Mesendoderm (in vitro differentiated cells): ENCODE results near the gene OR51I1.
A peak's percentile ranks its signal among the peaks of the same experiment; 100 is the strongest.

Experiments
- DNase-seq: peaks from one replicate; pipeline ENCODE4 v3.0.0; 2013
- H2AK5ac ChIP-seq: 2 replicates; pipeline ENCODE4 v1.6.1; 2013; ENCODE audit warnings: low read length, inconsistent platforms
- H2BK120ac ChIP-seq: 2 replicates; pipeline ENCODE4 v1.6.1; 2013; ENCODE audit warnings: low read depth, mild to moderate bottlenecking, low read length, moderate library complexity, mixed read lengths
- H2BK15ac ChIP-seq: replicated peaks from 2 replicates; pipeline ENCODE4 v1.6.1; 2013; ENCODE audit warnings: low read depth, mild to moderate bottlenecking, moderate library complexity
- H2BK5ac ChIP-seq: 2 replicates; pipeline ENCODE4 v1.6.1; 2013; ENCODE audit warnings: low read length, inconsistent platforms
- H3K18ac ChIP-seq: 2 replicates; pipeline ENCODE4 v1.6.1; 2013; ENCODE audit warnings: mild to moderate bottlenecking, low read length, mixed read lengths
- H3K23ac ChIP-seq: one replicate; pipeline ENCODE4 v1.6.1; 2013; ENCODE audit warnings: low read length
- H3K27ac ChIP-seq: 2 replicates; pipeline ENCODE4 v1.5.1; 2013; ENCODE audit warnings: low read depth, mild to moderate bottlenecking, inconsistent platforms, low read length, moderate library complexity
- H3K27me3 ChIP-seq: 2 replicates; pipeline ENCODE4 v1.6.1; 2013; ENCODE audit warnings: low read length, control low read depth, mild to moderate bottlenecking, inconsistent platforms; ENCODE audit not compliant: insufficient read depth, poor library complexity
- H3K36me3 ChIP-seq: 2 replicates; pipeline ENCODE4 v1.6.1; 2013; ENCODE audit warnings: low read length, inconsistent platforms; ENCODE audit not compliant: control insufficient read depth, insufficient read depth
- H3K4ac ChIP-seq: one replicate; pipeline ENCODE4 v1.6.1; 2013; ENCODE audit warnings: low read depth, mild to moderate bottlenecking, low read length, moderate library complexity
- H3K4me1 ChIP-seq: 2 replicates; pipeline ENCODE4 v1.6.1; 2013; ENCODE audit warnings: low read depth, low read length, inconsistent platforms; ENCODE audit not compliant: control insufficient read depth
- H3K4me2 ChIP-seq: 2 replicates; pipeline ENCODE4 v1.6.1; 2013; ENCODE audit warnings: low read length
- H3K4me3 ChIP-seq: 2 replicates; pipeline ENCODE4 v1.5.1; 2013; ENCODE audit warnings: mild to moderate bottlenecking, low read length
- H3K56ac ChIP-seq: one replicate; pipeline ENCODE4 v1.6.1; 2013; ENCODE audit warnings: low read length
- H3K79me1 ChIP-seq: 2 replicates; pipeline ENCODE4 v1.6.1; 2013; ENCODE audit warnings: low read length, inconsistent platforms
- H3K79me2 ChIP-seq: 2 replicates; pipeline ENCODE4 v1.6.1; 2013; ENCODE audit warnings: mild to moderate bottlenecking, low read length; ENCODE audit not compliant: control insufficient read depth, insufficient read depth
- H3K9ac ChIP-seq: 2 replicates; pipeline ENCODE4 v1.6.1; 2013; ENCODE audit warnings: low read length, inconsistent platforms
- H4K5ac ChIP-seq: one replicate; pipeline ENCODE4 v1.6.1; 2013; ENCODE audit warnings: low read length
- H4K8ac ChIP-seq: one replicate; pipeline ENCODE4 v1.6.1; 2013; ENCODE audit warnings: low read depth, mild to moderate bottlenecking, control low read depth, low read length, moderate library complexity
- WGBS: extraction: QIAGEN DNeasy Blood & Tissue Kit; methylation state at CpG from one replicate; pipeline ENCODE4 v1.1.7; 2013; ENCODE audit warnings: low lambda C conversion rate, missing lambda C conversion rate; ENCODE audit not compliant: insufficient coverage; ENCODE audit errors: extremely low coverage; 5-methylcytosine and 5-hydroxymethylcytosine counted together

Gene OR51I1

GRCh38 chr11:5486003-5486402, 44.7 kb upstream of the OR51I1 start:
- Histone ChIP-seq H3K4me2 (no peak overlapping the region), H3K36me3 (no peaks in the 10 kb centered on the region), H3K79me1 (no peaks in the 10 kb centered on the region), H4K5ac (no peak overlapping the region), H3K27ac (no peak overlapping the region), H3K23ac (no peak overlapping the region), H2BK5ac (no peak overlapping the region), H3K4me3 (no peak overlapping the region), H3K9ac (no peak overlapping the region), H3K4me1 (no peaks in the 10 kb centered on the region), H4K8ac (no peak overlapping the region), H2BK120ac (no peak overlapping the region), H3K79me2 (no peaks in the 10 kb centered on the region), H3K56ac (no peak overlapping the region), H2AK5ac (no peak overlapping the region), H2BK15ac (no peak overlapping the region), H3K27me3 (no peaks in the 10 kb centered on the region), H3K18ac (no peak overlapping the region), H3K4ac (no peak overlapping the region)
- no CpG with 5 or more reads among the region's 3 CpGs for WGBS
- DNase-seq: no peak

GRCh38 chr11:5476186-5476819, 35.0 kb upstream of the OR51I1 start:
- no peak overlapping the region for H3K4me2 ChIP-seq
- no peak overlapping the region for H2AK5ac ChIP-seq
- no peak overlapping the region for H3K27ac ChIP-seq
- no peak overlapping the region for H3K23ac ChIP-seq
- H3K4me3 ChIP-seq: no peak overlapping the region
- H3K79me1 ChIP-seq: no peaks in the 10 kb centered on the region
- H2BK15ac ChIP-seq: no peak overlapping the region
- H3K27me3 ChIP-seq: no peaks in the 10 kb centered on the region
- no peaks in the 10 kb centered on the region for H3K79me2 ChIP-seq
- no peak overlapping the region for H4K8ac ChIP-seq
- DNase-seq: peak; percentile 64
- H3K18ac ChIP-seq: no peak overlapping the region
- no peak overlapping the region for H4K5ac ChIP-seq
- H2BK120ac ChIP-seq: no peak overlapping the region
- no peak overlapping the region for H2BK5ac ChIP-seq
- no CpG with 5 or more reads among the region's 2 CpGs for WGBS
- H3K9ac ChIP-seq: no peak overlapping the region
- no peaks in the 10 kb centered on the region for H3K36me3 ChIP-seq
- no peak overlapping the region for H3K4ac ChIP-seq
- H3K56ac ChIP-seq: no peak overlapping the region
- H3K4me1 ChIP-seq: no peaks in the 10 kb centered on the region

DNA sequence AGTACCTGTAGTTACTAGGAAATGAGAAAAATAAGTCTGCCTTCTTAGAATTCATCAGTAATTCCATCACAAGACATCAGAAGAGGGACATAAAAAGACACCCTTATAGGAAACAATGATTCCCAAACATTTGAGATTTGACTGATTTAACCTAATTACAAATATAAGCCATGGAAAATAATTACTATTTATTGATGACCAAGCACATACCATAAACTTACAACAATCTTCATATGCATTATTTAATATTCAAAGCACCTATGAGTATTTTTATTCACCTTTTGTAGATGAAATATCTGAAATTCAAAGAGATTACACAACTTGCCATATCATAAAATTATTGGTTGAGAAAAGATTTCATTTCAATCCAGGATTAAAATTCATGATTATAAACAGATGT, 32.6 kb upstream of the OR51I1 start:
- H3K79me1 ChIP-seq: no peaks in the 10 kb centered on the region
- H3K4me1 ChIP-seq: no peaks in the 10 kb centered on the region
- H2BK5ac ChIP-seq: no peak overlapping the region
- H3K4me2 ChIP-seq: no peak overlapping the region
- no peak overlapping the region for H2BK120ac ChIP-seq
- no peak overlapping the region for H2BK15ac ChIP-seq
- H3K4ac ChIP-seq: no peak overlapping the region
- no peak overlapping the region for H3K56ac ChIP-seq
- no peaks in the 10 kb centered on the region for H3K27me3 ChIP-seq
- no peaks in the 10 kb centered on the region for H3K79me2 ChIP-seq
- DNase-seq: no peak
- H4K8ac ChIP-seq: no peak overlapping the region
- no peak overlapping the region for H3K27ac ChIP-seq
- no peak overlapping the region for H2AK5ac ChIP-seq
- no peak overlapping the region for H4K5ac ChIP-seq
- H3K18ac ChIP-seq: no peak overlapping the region
- H3K9ac ChIP-seq: no peak overlapping the region
- no peaks in the 10 kb centered on the region for H3K36me3 ChIP-seq
- no peak overlapping the region for H3K4me3 ChIP-seq
- no peak overlapping the region for H3K23ac ChIP-seq

- no peak overlapping the region for H3K4me3 ChIP-seq
- H2BK120ac ChIP-seq: no peak overlapping the region
- H3K23ac ChIP-seq: no peak overlapping the region
- no peaks in the 10 kb centered on the region for H3K79me1 ChIP-seq
- no peak overlapping the region for H3K56ac ChIP-seq
- H2BK15ac ChIP-seq: no peak overlapping the region
- H4K8ac ChIP-seq: no peak overlapping the region
- no peak overlapping the region for H3K27ac ChIP-seq
- no peaks in the 10 kb centered on the region for H3K79me2 ChIP-seq
- no peaks in the 10 kb centered on the region for H3K4me1 ChIP-seq
- DNase-seq: no peak
- no peak overlapping the region for H4K5ac ChIP-seq
- H2BK5ac ChIP-seq: no peak overlapping the region
- no CpG with 5 or more reads among the region's 2 CpGs for WGBS
- H3K36me3 ChIP-seq: no peaks in the 10 kb centered on the region
- no peak overlapping the region for H2AK5ac ChIP-seq
- no peak overlapping the region for H3K9ac ChIP-seq
- H3K27me3 ChIP-seq: no peaks in the 10 kb centered on the region
- no peak overlapping the region for H3K18ac ChIP-seq
- H3K4ac ChIP-seq: no peak overlapping the region
- no peak overlapping the region for H3K4me2 ChIP-seq
These were observed 26.2 kb upstream of the OR51I1 start for GRCh38 chr11:5467527-5467926.

DNA sequence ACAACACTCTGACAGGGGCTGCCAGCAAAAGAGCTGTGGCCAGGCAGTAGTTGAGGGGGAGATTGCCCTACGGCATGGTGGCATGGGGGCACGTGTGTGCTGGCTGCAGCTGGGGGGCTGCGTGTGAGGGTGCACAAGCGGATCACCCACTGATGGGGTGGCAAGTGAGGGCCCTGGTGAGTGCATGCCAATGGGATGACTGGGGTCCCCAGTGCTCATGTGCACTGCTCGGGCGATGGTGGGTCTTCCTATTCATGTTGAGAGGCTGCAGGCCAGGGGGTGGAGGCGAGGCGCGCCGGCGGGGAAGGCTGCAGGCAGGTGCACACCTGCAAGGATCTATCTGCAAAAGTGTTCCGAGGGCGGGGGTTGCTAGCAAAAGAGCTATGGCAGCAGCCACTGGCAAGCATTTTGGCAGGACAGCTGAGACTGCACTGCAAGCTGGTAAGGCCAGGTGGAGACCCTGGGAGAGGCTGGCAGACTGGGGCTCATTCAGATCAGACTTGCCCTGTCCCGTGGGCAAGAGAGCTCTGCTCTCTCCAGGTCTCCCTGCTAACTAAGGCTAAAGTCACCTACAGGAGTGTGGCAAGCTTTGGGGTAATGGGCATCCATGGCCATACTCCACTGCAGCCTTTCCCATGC, 19.8 kb upstream of the OR51I1 start:
- DNase-seq: no peak
- no peak overlapping the region for H3K4ac ChIP-seq

GRCh38 chr11:5449432-5449831, 8.1 kb upstream of the OR51I1 start:
- H3K4me3 ChIP-seq: no peak overlapping the region

More for the DNA sequence above, 19.8 kb upstream of the OR51I1 start:
- no CpG with 5 or more reads among the region's 14 CpGs for WGBS
- Histone ChIP-seq H3K79me1 (no peaks in the 10 kb centered on the region), H3K18ac (no peak overlapping the region), H2BK5ac (no peak overlapping the region), H2BK120ac (no peak overlapping the region), H3K23ac (no peak overlapping the region), H4K5ac (no peak overlapping the region), H3K56ac (no peak overlapping the region), H3K4me1 (no peaks in the 10 kb centered on the region), H3K27me3 (no peaks in the 10 kb centered on the region), H2AK5ac (no peak overlapping the region), H3K9ac (no peak overlapping the region), H3K4me2 (no peak overlapping the region), H3K36me3 (no peaks in the 10 kb centered on the region), H3K27ac (no peak overlapping the region), H2BK15ac (no peak overlapping the region), H4K8ac (no peak overlapping the region), H3K4me3 (no peak overlapping the region), H3K79me2 (no peaks in the 10 kb centered on the region)

More at GRCh38 chr11:5449432-5449831, 8.1 kb upstream of the OR51I1 start:
- DNase-seq: no peak
- no peaks in the 10 kb centered on the region for H3K4me1 ChIP-seq
- H3K9ac ChIP-seq: no peak overlapping the region
- H3K4me2 ChIP-seq: no peak overlapping the region
- no peak overlapping the region for H2BK120ac ChIP-seq
- no peaks in the 10 kb centered on the region for H3K27me3 ChIP-seq
- H3K56ac ChIP-seq: no peak overlapping the region
- no peak overlapping the region for H2BK15ac ChIP-seq
- H3K79me2 ChIP-seq: no peaks in the 10 kb centered on the region
- H2AK5ac ChIP-seq: no peak overlapping the region
- H3K23ac ChIP-seq: no peak overlapping the region
- no peak overlapping the region for H3K27ac ChIP-seq
- H3K79me1 ChIP-seq: no peaks in the 10 kb centered on the region
- no peak overlapping the region for H3K18ac ChIP-seq
- no CpG with 5 or more reads among the region's 4 CpGs for WGBS
- H4K5ac ChIP-seq: no peak overlapping the region
- H4K8ac ChIP-seq: no peak overlapping the region
- H2BK5ac ChIP-seq: no peak overlapping the region
- H3K4ac ChIP-seq: no peak overlapping the region
- H3K36me3 ChIP-seq: no peaks in the 10 kb centered on the region
